ENCODE measurements around the gene TAS2R20.

Gene TAS2R20

DNA sequence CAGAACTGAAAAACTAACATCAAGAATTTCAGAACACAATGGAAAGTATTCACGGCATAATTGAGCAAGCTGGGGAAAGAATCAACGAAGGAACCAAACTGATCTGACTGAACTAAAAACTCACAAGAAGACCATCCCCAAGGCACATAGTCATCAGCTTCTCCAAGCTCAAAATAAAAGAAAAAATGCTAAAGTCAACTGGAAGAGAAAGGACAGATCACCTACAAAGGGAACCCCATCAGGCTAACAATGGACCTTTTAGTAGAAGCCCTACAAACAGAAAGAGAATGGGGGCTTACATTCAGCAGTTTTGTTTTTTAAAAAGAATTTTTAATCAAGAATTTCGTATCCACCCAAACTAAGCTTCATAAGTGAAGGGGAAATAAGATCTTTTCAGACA, 23.1 kb downstream of the TAS2R20 start:
- Histone ChIP-seq H3K36me3 (no peaks in the 10 kb centered on the region), H3K27me3 (no peaks in the 10 kb centered on the region), H3K9me3 (no peaks in the 10 kb centered on the region), H3K27ac (no peak overlapping the region), H3K4me1 (no peaks in the 10 kb centered on the region), H3K4me3 (no peak overlapping the region)
- no peak for TF ChIP-seq CTCF (IDR thresholded peaks at IDR 0.05)
- DNase-seq, result no peak
- intact Hi-C loops (cut with DNase I; ENCODE audit: low total_unique reads), result no loop called here

DNA sequence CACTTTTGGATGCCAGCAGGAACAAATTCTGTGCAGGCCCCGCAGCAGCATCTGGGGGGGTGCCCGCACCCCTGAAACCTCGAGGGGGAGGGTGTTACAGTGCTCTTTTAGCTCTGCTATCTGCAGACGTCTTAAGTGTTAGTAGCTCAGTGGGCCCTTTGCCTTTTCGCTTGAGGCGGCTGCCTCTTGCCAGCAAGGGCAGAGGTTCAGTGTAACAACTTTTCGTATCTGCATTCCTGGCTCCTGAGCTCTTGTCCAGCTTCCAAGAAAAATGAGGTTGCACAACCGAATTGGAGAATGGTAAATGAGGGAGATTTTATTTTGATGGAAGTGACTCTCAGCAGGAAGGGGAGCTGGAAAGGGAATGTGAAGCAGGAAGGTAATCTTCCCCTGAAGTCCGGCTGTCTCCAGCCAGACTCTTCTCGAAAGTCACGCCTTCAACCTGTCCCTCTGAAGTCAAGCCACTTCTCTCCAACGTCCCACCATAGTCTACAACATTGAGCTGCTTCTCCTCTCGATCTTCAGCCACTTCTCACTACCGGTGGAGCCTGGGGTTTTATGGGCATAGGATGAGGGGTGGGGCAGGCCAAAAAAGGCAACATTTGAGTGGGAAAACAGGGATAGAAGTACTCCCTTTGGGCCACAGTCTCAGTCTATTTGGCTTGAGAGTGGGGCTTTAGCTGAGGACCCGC, 29.2 kb downstream of the TAS2R20 start:
- Histone ChIP-seq H3K27me3 (no peaks in the 10 kb centered on the region), H3K9me3 (no peaks in the 10 kb centered on the region), H3K4me1 (peaks cover 0 to 14% (median 7%) of the 10 kb centered on the region in 4 donors), H3K4me3 (no peak overlapping the region), H3K27ac (peak overlapping the region in 1 of 2 donors; percentile 16), H3K36me3 (no peaks in the 10 kb centered on the region)
- intact Hi-C loops (cut with DNase I; ENCODE audit: low total_unique reads), result no loop called here
- DNase-seq, result peak; percentile 68 to 74
- TF ChIP-seq CTCF (IDR thresholded peaks at IDR 0.05), result no peak

DNA sequence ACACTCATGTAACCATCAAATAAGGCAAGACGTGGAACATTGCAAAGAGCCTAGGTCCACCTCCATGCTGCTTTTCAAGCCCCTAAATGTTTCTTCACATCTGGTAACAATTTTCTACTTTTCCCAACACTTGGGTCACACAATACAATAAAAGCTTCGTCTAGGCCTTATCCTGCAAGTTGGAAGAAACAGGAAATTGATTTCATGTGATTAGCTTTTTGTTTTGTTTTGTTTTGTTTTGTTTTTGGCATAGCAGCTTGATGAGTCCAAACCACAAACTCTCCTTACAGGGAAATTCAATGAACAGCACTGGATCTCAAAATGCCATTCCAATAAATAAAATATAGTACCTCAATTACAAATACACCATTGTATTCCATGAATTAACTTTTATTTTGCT, 30.7 kb downstream of the TAS2R20 start:
- Histone ChIP-seq H3K36me3 (no peaks in the 10 kb centered on the region), H3K27me3 (no peaks in the 10 kb centered on the region), H3K27ac (no peak overlapping the region), H3K4me3 (no peak overlapping the region), H3K4me1 (peaks cover 0 to 14% (median 7%) of the 10 kb centered on the region in 4 donors), H3K9me3 (no peaks in the 10 kb centered on the region)
- intact Hi-C loops (cut with DNase I; ENCODE audit: low total_unique reads), result no loop called here
- TF ChIP-seq CTCF (IDR thresholded peaks at IDR 0.05), result no peak
- no peak for DNase-seq

- no peaks in the 10 kb centered on the region for H3K36me3 ChIP-seq
- no peak overlapping the region for H3K27ac ChIP-seq
- intact Hi-C loops (cut with DNase I; ENCODE audit: low total_unique reads), result no loop called here
- TF ChIP-seq CTCF (IDR thresholded peaks at IDR 0.05), result no peak
- peaks cover 0 to 14% (median 7%) of the 10 kb centered on the region in 4 donors for H3K4me1 ChIP-seq
- no peaks in the 10 kb centered on the region for H3K9me3 ChIP-seq
- no peak for DNase-seq
- no peak overlapping the region for H3K4me3 ChIP-seq
- H3K27me3 ChIP-seq, result no peaks in the 10 kb centered on the region
Measured at GRCh38 chr12:10966314-10966713, 31.8 kb downstream of the TAS2R20 start.

DNA sequence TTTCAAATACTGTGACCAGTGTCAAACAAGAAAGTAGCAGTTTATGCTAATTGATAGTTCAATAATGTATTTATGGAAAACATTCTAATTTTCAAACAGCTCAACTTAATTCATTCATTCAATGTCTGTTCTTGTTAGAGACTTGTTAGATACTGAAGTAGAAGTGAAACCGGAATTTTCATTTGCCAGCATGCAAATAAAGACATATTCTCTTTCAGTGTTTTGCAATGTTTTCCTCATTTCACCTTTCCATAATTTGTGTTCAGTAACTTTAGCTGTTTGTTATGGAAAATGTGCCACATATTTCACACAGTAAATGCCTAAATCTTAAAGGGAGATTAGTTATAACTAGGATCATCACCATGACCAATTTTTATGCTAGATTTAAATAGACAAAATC, 32.6 kb downstream of the TAS2R20 start:
- intact Hi-C loops (cut with DNase I; ENCODE audit: low total_unique reads), result no loop called here
- Histone ChIP-seq H3K4me1 (peaks cover 0 to 14% (median 7%) of the 10 kb centered on the region in 4 donors), H3K9me3 (no peaks in the 10 kb centered on the region), H3K27me3 (no peaks in the 10 kb centered on the region), H3K36me3 (no peaks in the 10 kb centered on the region), H3K4me3 (no peak overlapping the region), H3K27ac (no peak overlapping the region)
- no peak for DNase-seq
- TF ChIP-seq CTCF (IDR thresholded peaks at IDR 0.05), result no peak

Measured in tibial artery (tissue), 4 donors.